Measurements from ENCODE around the gene CAND2.
"Not testable (repeated sequence)": the region's sequence is repeated elsewhere in the genome, so short reads cannot be mapped to it uniquely, and the experiment has no call there.

Gene CAND2

GRCh38 chr3:12772462-12772861 lies 24.0 kb upstream of the CAND2 start:
- DNase-seq: no peak

- no peak for DNase-seq
These were observed 23.3 kb upstream of the CAND2 start for GRCh38 chr3:12773030-12773709.

GRCh38 chr3:12773710-12774086 lies 22.8 kb upstream of the CAND2 start:
- DNase-seq: no peak

- no peak for DNase-seq
These were observed 21.9 kb upstream of the CAND2 start for GRCh38 chr3:12774619-12775018.

- DNase-seq: no peak
These were observed 21.3 kb upstream of the CAND2 start for GRCh38 chr3:12775226-12775625.

GRCh38 chr3:12775970-12776369 lies 20.5 kb upstream of the CAND2 start:
- DNase-seq: not testable (repeated sequence)

- DNase-seq: no peak
These were observed 19.3 kb upstream of the CAND2 start for GRCh38 chr3:12777171-12777570.

- no peak for DNase-seq
These were observed 15.7 kb upstream of the CAND2 start for GRCh38 chr3:12780751-12781150.

GRCh38 chr3:12782172-12782815 lies 14.2 kb upstream of the CAND2 start:
- DNase-seq: no peak

GRCh38 chr3:12785096-12785495 lies 11.4 kb upstream of the CAND2 start:
- no peak for DNase-seq

- DNase-seq: not testable (repeated sequence)
These were observed 9.1 kb upstream of the CAND2 start for GRCh38 chr3:12787346-12787745.

GRCh38 chr3:12787967-12788690 lies 8.4 kb upstream of the CAND2 start:
- DNase-seq: not testable (repeated sequence)

GRCh38 chr3:12791430-12791829 lies 5.0 kb upstream of the CAND2 start:
- DNase-seq: no peak

- DNase-seq: no peak
These were observed 2.8 kb upstream of the CAND2 start for GRCh38 chr3:12793701-12794100.

GRCh38 chr3:12797124-12797891 lies 828 bp downstream of the CAND2 start:
- no peak for DNase-seq

- no peak for DNase-seq
These were observed 1.5 kb downstream of the CAND2 start for GRCh38 chr3:12797892-12798558.

- no peak for DNase-seq
These were observed 2.2 kb downstream of the CAND2 start for GRCh38 chr3:12798559-12799179.

GRCh38 chr3:12799525-12800440 lies 3.3 kb downstream of the CAND2 start:
- no peak for DNase-seq

GRCh38 chr3:12803371-12803770 lies 6.9 kb downstream of the CAND2 start:
- DNase-seq: no peak

GRCh38 chr3:12807066-12807465 lies 10.6 kb downstream of the CAND2 start:
- no peak for DNase-seq
